GM20431 (cell line): Measurements from ENCODE around the gene EVC2.
"Not testable (repeated sequence)": the region's sequence is repeated elsewhere in the genome, so short reads cannot be mapped to it uniquely, and the experiment has no call there.

Experiments
- in situ Hi-C: fragments of 300-500 bp; cut with MseI, MboI; formaldehyde crosslinking; loops from one replicate; pipeline ENCODE4 v1.15.0; 2020; ENCODE audit warnings: low sequenced_read_pairs; ENCODE audit not compliant: unreplicated experiment

The EVC2 gene

GRCh38 chr4:5636766-5637670, 71.3 kb downstream of the EVC2 start:
- in situ Hi-C loops: no loop called here

- in situ Hi-C loops: no loop called here
These were observed 72.5 kb downstream of the EVC2 start for GRCh38 chr4:5635826-5636195.

DNA sequence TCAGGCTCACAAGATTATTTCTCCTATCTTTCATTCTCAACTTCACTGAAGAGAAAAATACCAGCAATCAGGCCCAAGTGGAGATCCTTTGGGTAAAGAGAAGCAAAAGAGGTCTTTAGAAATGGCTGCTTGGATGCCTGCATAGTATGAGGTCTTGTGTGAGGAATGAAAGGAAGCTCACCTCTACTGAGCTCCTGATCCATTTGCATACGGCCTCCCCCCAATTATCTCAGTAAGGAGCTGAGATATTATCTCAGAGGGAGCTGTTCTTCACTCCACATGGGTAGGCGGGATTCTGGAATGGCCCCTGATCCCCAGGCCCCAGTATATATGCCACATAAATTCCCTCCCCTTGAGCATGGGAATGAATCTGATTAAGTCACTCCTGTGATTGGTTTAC, 75.8 kb downstream of the EVC2 start:
- in situ Hi-C loops: no loop called here

- in situ Hi-C loops: no loop called here
These were observed 76.3 kb downstream of the EVC2 start for GRCh38 chr4:5632066-5632440.

DNA sequence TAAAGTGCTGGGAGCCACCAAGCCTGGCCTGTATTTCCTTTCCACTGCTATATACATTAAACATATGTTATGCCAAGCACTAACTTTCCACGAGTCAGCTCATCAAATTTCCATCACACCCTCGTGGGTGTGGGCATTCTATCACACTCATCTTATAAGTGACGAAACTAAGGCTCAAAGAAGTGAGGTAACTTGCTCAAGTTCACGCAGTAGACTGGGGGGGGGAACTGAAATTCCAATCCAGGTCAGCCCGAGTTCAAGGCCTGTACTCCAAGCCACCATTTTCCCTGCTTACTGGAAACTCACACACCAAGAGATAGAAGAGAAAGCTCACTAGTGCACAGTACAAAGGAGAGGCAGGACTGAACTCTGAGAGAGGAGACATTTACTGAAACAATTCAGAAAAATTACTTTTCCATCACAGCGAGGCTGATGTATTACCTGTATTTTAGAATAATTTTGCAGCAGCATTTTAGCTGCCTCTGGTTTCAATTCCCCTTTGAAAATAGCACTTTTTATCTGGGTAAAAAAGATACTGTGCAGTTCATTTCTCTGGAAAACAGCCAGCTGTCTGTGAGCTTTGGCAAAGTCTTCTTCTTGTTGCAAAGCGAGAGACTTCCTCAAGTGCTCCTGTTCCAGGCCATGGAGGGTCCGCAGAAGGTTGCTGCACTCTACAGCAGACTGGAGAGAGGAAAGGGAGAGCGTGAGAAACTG, 76.8 kb downstream of the EVC2 start:
- in situ Hi-C loops: no loop called here

DNA sequence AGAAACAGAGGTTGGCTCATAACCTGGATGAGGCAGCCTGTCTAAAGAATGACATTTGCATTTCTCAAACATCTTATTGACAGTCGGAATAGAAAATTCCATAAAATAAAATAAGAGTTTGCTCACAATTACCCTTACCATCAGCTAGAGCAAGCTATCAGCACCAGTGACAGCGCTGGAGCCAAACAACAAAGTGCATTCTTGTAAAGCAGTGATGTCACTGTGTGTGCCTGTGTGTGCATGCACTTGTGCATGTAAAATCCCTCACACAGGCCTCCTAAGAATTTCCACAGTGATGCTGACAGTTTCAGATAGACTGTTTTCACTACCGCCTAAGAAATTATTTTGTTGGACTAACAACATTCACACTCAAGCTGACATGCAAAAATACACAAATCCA, 77.6 kb downstream of the EVC2 start:
- in situ Hi-C loops: no loop called here

- in situ Hi-C loops: no loop called here
These were observed 78.8 kb downstream of the EVC2 start for GRCh38 chr4:5629542-5629941.

DNA sequence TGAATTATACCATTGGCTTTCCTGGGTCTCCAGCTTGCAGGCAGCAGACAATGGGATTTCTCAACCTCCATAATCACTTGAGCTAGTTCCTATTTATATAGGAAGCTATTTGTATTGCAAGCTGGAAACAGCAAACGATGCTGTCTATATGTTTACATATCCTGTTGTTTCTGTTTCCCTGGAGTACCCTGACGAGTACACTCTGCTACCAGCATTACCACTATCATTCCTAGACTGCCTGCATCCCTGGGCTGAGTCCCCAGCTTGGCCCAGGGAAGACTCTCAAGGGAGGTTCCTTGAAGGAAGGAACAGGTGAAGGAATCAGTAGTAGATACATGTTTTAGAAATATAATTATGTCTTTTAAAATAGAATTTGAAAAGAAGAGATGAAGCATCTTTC, 81.4 kb downstream of the EVC2 start:
- in situ Hi-C loops: no loop called here

DNA sequence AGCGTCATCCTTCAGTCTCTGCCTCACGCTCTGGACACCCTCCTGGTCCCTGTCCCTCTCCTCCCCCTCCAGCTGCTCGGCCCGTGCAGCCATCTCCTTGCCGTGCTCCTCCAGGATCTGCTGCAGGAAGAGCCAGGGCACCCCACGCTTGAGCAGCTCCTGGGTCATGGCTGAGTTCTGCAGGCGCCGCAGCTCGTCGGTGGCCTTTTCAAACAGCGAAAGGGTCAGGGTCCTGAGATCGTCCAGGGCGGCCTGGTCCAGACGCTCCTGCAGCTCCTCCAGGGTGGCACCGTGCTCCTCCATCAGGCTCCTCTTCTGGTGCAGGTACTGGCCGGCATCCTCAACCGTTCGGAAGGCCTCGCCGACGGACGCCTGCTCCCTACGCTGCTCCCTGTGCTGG, 85.8 kb downstream of the EVC2 start:
- in situ Hi-C loops: no loop called here

DNA sequence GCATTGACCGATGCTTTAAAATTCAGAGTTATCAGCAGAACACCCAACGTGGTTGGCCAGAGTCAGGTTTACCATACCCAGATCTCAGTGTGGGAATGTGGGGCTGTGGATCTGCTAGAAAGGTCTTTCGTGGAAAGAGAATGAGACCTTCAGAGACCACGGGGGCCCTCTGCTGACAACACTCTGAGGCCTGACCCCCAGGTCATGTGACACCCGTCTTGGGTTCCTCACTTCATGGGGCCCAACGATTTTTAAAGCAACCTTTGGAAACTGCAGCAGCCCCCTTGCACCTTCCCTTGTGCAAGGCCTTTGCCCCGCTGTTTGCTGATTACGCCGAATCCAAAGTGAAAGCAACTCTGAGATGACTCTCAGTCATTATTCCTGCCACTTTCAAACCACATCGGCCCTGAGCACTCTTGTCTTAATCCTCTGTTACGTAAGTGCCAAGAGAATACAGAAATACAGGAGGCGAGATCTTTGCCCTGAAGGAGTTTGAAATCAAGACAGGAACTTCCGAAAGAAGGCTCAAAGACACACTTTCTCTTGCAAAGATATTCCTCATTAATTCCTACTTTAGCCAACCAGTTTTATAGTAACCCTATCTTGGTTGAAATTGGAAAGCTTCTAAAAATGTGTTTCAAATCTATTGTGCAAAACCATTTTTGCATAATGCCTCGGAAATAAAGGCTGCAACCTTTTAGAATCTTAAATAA, 88.3 kb downstream of the EVC2 start:
- in situ Hi-C loops: no loop called here

DNA sequence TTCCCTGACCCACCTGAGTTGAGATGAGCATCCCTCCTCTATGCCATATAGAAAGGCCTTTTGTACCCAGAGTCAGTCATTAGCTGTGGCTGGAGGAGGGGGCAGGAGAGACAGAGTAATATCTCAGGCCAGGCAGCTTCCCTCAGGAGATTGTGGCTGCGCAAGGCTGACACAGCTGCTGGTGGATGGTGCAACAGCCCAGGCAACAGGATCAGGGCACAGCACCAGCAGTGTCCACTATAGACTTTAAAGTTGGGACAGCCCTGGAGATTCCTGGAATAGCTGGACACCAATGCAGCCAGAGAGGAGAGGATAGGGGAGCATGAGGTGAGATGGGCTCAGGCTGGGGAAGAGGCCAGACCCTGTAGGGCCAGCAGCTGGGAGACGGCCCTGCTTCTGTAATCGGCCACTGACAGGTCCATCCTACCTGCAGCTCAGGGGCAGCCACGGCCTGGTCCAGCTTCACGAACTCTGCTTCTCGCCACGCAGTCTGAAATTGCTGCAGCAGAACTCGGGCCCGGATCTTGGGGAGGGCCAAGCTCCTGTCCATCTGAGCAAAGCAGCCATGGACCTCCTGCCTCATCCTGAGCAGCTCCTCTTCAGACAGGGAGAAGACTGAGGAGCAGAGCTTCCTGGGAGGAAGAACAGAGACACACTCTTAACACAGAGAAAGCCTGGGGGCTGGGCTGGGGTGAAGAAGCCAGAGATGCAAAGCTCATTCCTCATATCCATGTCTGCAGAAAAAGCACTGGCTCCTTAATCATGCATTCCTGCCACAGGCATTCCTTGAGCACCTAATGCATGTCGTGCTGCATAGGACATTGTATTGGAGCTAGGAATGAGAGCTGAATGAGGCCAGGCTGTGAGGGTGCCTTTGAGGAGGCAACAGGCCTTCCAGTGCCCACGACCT, 90.1 kb downstream of the EVC2 start:
- in situ Hi-C loops: no loop called here

- in situ Hi-C loops: no loop called here
These were observed 91.9 kb downstream of the EVC2 start for GRCh38 chr4:5616331-5616950.

- in situ Hi-C loops: no loop called here
These were observed 92.8 kb downstream of the EVC2 start for GRCh38 chr4:5615496-5616075.

DNA sequence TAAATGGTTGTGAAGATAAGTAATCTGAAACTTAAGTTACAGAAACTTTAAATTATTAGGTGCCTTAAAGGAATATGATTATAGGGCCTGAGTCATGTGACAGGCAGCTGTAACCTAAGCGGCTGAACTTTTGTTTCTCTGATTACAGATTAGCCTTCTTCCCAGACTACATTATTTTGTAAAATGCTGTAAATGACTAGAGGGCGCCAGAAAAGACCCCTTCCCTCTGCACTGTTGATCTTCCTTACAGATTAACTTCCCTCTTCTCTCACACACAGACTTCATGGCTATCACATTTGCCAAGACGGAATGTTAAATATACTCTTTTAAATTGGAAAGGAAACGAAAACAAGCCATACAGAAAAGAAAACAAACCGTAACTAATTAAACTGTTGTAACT, 96.6 kb downstream of the EVC2 start:
- in situ Hi-C loops: no loop called here

GRCh38 chr4:5609306-5610007, 98.9 kb downstream of the EVC2 start:
- in situ Hi-C loops: no loop called here

GRCh38 chr4:5593828-5594227, 114.5 kb downstream of the EVC2 start:
- in situ Hi-C loops: not testable (repeated sequence)

- in situ Hi-C loops: no loop called here
These were observed 116.1 kb downstream of the EVC2 start for GRCh38 chr4:5592272-5592671.

GRCh38 chr4:5589495-5589894, 118.9 kb downstream of the EVC2 start:
- in situ Hi-C loops: no loop called here

- in situ Hi-C loops: no loop called here
These were observed 120.3 kb downstream of the EVC2 start for GRCh38 chr4:5588046-5588445.
